ENCODE results near the gene ASPSCR1. TPM values are rescaled to one million over a fixed set of nuclear protein-coding genes. Genes with fewer than 3 reads are reported as not detected.

Gene ASPSCR1
- total and polyA plus RNA-seq, 2 of the 13 experiments (the other 11 are each of a cell fraction or from before 2014, with no cell fraction given) = 274 to 314 TPM

DNA sequence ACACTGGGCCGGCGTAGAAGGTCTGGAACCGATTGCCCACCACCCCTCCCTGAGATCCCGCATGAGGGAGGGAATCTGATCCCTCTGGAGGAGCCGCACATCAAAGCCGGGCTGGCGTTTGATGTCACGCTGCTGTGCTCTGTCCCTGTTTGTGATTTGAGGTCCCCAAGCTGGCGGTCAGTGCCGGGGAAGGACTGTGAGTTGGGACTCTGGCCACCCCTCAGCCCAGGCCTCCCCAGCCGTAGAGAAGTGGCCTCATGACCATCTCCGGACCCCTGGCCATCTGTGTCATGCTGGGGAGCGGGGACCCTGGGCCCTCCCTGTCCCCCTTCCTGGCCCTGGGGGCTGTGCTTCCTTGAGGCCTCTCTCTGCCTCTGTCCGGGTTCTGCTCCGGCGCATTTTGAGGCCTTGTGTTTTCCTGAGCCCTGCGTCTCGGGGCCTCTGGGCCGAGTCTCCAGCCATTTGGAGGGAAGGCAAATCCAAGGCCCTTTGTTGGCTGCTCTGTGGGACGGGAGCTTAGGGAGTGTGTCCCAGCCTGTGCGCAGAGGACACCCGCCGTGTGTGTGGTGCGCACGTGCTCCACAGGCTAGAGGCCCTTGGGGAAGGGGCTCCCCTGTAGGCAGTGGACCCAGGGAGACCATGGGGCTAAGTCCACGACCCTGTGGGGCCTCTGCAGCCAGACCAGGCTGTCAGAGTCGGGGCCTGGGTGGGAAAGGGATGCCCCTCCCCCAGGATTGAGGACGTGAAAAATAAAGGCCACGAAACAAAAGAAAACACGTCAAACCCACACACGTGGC lies 15.1 kb downstream of the ASPSCR1 start (continued):
- TF ChIP-seq, protein P1, sequence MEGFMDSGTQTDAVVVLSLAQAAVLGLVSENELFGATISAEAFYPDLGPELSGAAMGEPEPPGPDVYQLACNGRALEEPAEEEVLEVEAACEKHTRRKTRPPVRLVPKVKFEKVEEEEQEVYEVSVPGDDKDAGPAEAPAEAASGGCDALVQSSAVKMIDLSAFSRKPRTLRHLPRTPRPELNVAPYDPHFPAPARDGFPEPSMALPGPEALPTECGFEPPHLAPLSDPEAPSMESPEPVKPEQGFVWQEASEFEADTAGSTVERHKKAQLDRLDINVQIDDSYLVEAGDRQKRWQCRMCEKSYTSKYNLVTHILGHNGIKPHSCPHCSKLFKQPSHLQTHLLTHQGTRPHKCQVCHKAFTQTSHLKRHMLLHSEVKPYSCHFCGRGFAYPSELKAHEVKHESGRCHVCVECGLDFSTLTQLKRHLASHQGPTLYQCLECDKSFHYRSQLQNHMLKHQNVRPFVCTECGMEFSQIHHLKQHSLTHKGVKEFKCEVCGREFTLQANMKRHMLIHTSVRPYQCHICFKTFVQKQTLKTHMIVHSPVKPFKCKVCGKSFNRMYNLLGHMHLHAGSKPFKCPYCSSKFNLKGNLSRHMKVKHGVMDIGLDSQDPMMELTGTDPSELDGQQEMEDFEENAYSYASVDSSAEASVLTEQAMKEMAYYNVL (CRISPR knock-in tag; IDR thresholded peaks at IDR 0.05; ENCODE audit: borderline replicate concordance) = peak; percentile 92
- no peak for TF ChIP-seq ZNF292 (CRISPR knock-in tag; IDR thresholded peaks at IDR 0.05; ENCODE audit: borderline replicate concordance, low read depth)
- TF ChIP-seq ZNF383 (CRISPR knock-in tag; IDR thresholded peaks at IDR 0.05; ENCODE audit: borderline replicate concordance) = 0 out of 2 replicates have a peak, but pooled peaks have one; percentile 21
- no peak for TF ChIP-seq FOXA1 (IDR thresholded peaks at IDR 0.05)
- TF ChIP-seq FOXA1 (CRISPR knock-in tag; IDR thresholded peaks at IDR 0.05) = peak; percentile 62
- TF ChIP-seq, protein P2, sequence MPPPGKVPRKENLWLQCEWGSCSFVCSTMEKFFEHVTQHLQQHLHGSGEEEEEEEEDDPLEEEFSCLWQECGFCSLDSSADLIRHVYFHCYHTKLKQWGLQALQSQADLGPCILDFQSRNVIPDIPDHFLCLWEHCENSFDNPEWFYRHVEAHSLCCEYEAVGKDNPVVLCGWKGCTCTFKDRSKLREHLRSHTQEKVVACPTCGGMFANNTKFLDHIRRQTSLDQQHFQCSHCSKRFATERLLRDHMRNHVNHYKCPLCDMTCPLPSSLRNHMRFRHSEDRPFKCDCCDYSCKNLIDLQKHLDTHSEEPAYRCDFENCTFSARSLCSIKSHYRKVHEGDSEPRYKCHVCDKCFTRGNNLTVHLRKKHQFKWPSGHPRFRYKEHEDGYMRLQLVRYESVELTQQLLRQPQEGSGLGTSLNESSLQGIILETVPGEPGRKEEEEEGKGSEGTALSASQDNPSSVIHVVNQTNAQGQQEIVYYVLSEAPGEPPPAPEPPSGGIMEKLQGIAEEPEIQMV (CRISPR knock-in tag; IDR thresholded peaks at IDR 0.05; ENCODE audit: low read depth) = peak; percentile 93; the same call in 1 of the 2 replicates
- peak; percentile 93 for TF ChIP-seq DMAP1 (CRISPR knock-in tag; IDR thresholded peaks at IDR 0.05)
- peak; percentile 44 for TF ChIP-seq GATA4 (IDR thresholded peaks at IDR 0.05; ENCODE audit: borderline replicate concordance, low read depth)
- peak; percentile 96; the same call in 1 of the 2 replicates for TF ChIP-seq SATB2 (CRISPR knock-in tag; IDR thresholded peaks at IDR 0.05)
- TF ChIP-seq, protein P3, sequence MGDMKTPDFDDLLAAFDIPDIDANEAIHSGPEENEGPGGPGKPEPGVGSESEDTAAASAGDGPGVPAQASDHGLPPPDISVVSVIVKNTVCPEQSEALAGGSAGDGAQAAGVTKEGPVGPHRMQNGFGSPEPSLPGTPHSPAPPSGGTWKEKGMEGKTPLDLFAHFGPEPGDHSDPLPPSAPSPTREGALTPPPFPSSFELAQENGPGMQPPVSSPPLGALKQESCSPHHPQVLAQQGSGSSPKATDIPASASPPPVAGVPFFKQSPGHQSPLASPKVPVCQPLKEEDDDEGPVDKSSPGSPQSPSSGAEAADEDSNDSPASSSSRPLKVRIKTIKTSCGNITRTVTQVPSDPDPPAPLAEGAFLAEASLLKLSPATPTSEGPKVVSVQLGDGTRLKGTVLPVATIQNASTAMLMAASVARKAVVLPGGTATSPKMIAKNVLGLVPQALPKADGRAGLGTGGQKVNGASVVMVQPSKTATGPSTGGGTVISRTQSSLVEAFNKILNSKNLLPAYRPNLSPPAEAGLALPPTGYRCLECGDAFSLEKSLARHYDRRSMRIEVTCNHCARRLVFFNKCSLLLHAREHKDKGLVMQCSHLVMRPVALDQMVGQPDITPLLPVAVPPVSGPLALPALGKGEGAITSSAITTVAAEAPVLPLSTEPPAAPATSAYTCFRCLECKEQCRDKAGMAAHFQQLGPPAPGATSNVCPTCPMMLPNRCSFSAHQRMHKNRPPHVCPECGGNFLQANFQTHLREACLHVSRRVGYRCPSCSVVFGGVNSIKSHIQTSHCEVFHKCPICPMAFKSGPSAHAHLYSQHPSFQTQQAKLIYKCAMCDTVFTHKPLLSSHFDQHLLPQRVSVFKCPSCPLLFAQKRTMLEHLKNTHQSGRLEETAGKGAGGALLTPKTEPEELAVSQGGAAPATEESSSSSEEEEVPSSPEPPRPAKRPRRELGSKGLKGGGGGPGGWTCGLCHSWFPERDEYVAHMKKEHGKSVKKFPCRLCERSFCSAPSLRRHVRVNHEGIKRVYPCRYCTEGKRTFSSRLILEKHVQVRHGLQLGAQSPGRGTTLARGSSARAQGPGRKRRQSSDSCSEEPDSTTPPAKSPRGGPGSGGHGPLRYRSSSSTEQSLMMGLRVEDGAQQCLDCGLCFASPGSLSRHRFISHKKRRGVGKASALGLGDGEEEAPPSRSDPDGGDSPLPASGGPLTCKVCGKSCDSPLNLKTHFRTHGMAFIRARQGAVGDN (CRISPR knock-in tag; IDR thresholded peaks at IDR 0.05) = peak; percentile 84
- TF ChIP-seq, protein P4, sequence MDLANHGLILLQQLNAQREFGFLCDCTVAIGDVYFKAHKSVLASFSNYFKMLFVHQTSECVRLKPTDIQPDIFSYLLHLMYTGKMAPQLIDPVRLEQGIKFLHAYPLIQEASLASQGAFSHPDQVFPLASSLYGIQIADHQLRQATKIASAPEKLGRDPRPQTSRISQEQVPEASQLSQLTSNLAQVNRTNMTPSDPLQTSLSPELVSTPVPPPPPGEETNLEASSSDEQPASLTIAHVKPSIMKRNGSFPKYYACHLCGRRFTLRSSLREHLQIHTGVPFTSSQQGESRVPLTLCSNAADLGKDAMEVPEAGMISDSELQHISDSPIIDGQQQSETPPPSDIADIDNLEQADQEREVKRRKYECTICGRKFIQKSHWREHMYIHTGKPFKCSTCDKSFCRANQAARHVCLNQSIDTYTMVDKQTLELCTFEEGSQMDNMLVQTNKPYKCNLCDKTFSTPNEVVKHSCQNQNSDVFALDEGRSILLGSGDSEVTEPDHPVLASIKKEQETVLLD (CRISPR knock-in tag; IDR thresholded peaks at IDR 0.05; ENCODE audit: low read depth) = peak; percentile 87
- TF ChIP-seq ZEB1 (IDR thresholded peaks at IDR 0.05; ENCODE audit: insufficient replicate concordance, low read depth) = no peak
- peak; percentile 97 for TF ChIP-seq IKZF4 (CRISPR knock-in tag; IDR thresholded peaks at IDR 0.05; ENCODE audit: borderline replicate concordance, low read depth, not compliant biosample characterization)
- peak; percentile 99 for TF ChIP-seq ZSCAN21 (CRISPR knock-in tag; IDR thresholded peaks at IDR 0.05; ENCODE audit: borderline replicate concordance)
- peak; percentile 80; the same call in 1 of the 2 replicates for TF ChIP-seq SNAPC2 (CRISPR knock-in tag; IDR thresholded peaks at IDR 0.05)
- TF ChIP-seq, protein P5, sequence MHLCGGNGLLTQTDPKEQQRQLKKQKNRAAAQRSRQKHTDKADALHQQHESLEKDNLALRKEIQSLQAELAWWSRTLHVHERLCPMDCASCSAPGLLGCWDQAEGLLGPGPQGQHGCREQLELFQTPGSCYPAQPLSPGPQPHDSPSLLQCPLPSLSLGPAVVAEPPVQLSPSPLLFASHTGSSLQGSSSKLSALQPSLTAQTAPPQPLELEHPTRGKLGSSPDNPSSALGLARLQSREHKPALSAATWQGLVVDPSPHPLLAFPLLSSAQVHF (CRISPR knock-in tag; IDR thresholded peaks at IDR 0.05) = peak; percentile 97
- TF ChIP-seq RXRB (CRISPR knock-in tag; IDR thresholded peaks at IDR 0.05; ENCODE audit: borderline replicate concordance) = peak; percentile 92
